ENCODE results near the gene SHFL. TPM values are rescaled to one million over a fixed set of nuclear protein-coding genes. Genes with fewer than 3 reads are reported as not detected.

SHFL gene
- total RNA-seq, 1 donor from 2014 or later, result 2.2 TPM

- DNase-seq (ENCODE audit: low spot score, unreplicated experiment), result no peak
- no peak for TF ChIP-seq CTCF (IDR thresholded peaks at IDR 0.05; ENCODE audit: unreplicated experiment)
- Mint-ChIP-seq H3K36me3 (ENCODE audit: insufficient read depth) (peaks cover 1% of the 10 kb centered on the region), H3K4me3 (ENCODE audit: low read depth) (no peak overlapping the region), H3K27ac (no peak overlapping the region), H3K9me3 (ENCODE audit: low read depth) (no peaks in the 10 kb centered on the region), H3K27me3 (peaks cover 22% of the 10 kb centered on the region), H3K4me1 (ENCODE audit: low read depth) (no peaks in the 10 kb centered on the region)
Measured at GRCh38 chr19:10092648-10093294, 6.7 kb downstream of the SHFL start.

- Mint-ChIP-seq H3K27ac (no peak overlapping the region), H3K27me3 (peaks cover 25% of the 10 kb centered on the region), H3K4me1 (ENCODE audit: low read depth) (no peaks in the 10 kb centered on the region), H3K4me3 (ENCODE audit: low read depth) (no peak overlapping the region), H3K9me3 (ENCODE audit: low read depth) (no peaks in the 10 kb centered on the region), H3K36me3 (ENCODE audit: insufficient read depth) (peaks cover 1% of the 10 kb centered on the region)
- no peak for DNase-seq (ENCODE audit: low spot score, unreplicated experiment)
- no peak for TF ChIP-seq CTCF (IDR thresholded peaks at IDR 0.05; ENCODE audit: unreplicated experiment)
Measured at GRCh38 chr19:10093295-10094186, 7.4 kb downstream of the SHFL start.

DNA sequence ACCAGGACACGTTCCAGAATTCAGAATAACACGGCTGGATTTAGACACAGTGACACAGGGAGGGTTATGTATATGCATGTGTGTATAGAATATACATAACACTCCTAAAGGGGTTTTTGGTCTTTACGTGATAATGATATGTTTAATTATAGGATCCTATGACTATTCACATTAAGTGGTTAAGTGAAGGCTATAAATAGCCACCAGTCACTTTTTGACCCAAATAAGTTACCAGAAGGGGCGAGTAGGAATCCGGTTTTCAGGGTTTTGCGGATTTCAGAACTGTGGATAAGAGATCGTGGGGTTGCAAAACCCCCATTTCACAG, 9.5 kb downstream of the SHFL start:
- H3K36me3 Mint-ChIP-seq (ENCODE audit: insufficient read depth), result peaks cover 1% of the 10 kb centered on the region
- peaks cover 40% of the 10 kb centered on the region for H3K27me3 Mint-ChIP-seq
- H3K4me1 Mint-ChIP-seq (ENCODE audit: low read depth), result no peaks in the 10 kb centered on the region
- TF ChIP-seq CTCF (IDR thresholded peaks at IDR 0.05; ENCODE audit: unreplicated experiment), result no peak
- H3K9me3 Mint-ChIP-seq (ENCODE audit: low read depth), result no peaks in the 10 kb centered on the region
- H3K4me3 Mint-ChIP-seq (ENCODE audit: low read depth), result no peak overlapping the region
- peak overlapping the region; percentile 73 for H3K27ac Mint-ChIP-seq
- no peak for DNase-seq (ENCODE audit: low spot score, unreplicated experiment)

GRCh38 chr19:10095948-10096614, 10.0 kb downstream of the SHFL start:
- TF ChIP-seq CTCF (IDR thresholded peaks at IDR 0.05; ENCODE audit: unreplicated experiment), result no peak
- peaks cover 41% of the 10 kb centered on the region for H3K27me3 Mint-ChIP-seq

GRCh38 chr19:10096615-10096963, 10.5 kb downstream of the SHFL start:
- Mint-ChIP-seq H3K36me3 (ENCODE audit: insufficient read depth) (no peaks in the 10 kb centered on the region), H3K9me3 (ENCODE audit: low read depth) (no peaks in the 10 kb centered on the region), H3K4me1 (ENCODE audit: low read depth) (no peaks in the 10 kb centered on the region), H3K27me3 (peaks cover 41% of the 10 kb centered on the region), H3K4me3 (ENCODE audit: low read depth) (no peak overlapping the region), H3K27ac (no peak overlapping the region)
- TF ChIP-seq CTCF (IDR thresholded peaks at IDR 0.05; ENCODE audit: unreplicated experiment), result no peak
- DNase-seq (ENCODE audit: low spot score, unreplicated experiment), result no peak

More at GRCh38 chr19:10095948-10096614, 10.0 kb downstream of the SHFL start:
- Mint-ChIP-seq H3K9me3 (ENCODE audit: low read depth) (no peaks in the 10 kb centered on the region), H3K27ac (no peak overlapping the region), H3K4me1 (ENCODE audit: low read depth) (no peaks in the 10 kb centered on the region), H3K36me3 (ENCODE audit: insufficient read depth) (peaks cover 1% of the 10 kb centered on the region), H3K4me3 (ENCODE audit: low read depth) (no peak overlapping the region)
- DNase-seq (ENCODE audit: low spot score, unreplicated experiment), result peak; percentile 79
